HS-27A (cell line): ENCODE measurements around the gene STAB1.

Experiments
- DNase-seq: peaks from one replicate; pipeline ENCODE4 v3.0.0-alpha.2; 2012; ENCODE audit warnings: low read depth, missing footprints

Gene STAB1

GRCh38 chr3:52494886-52495495 lies at the start of gene STAB1:
Gene STAB1 (plus strand): TSS chr3:52495338. CDS start chr3:52495414, 76 bp downstream.
- no peak for DNase-seq

DNA sequence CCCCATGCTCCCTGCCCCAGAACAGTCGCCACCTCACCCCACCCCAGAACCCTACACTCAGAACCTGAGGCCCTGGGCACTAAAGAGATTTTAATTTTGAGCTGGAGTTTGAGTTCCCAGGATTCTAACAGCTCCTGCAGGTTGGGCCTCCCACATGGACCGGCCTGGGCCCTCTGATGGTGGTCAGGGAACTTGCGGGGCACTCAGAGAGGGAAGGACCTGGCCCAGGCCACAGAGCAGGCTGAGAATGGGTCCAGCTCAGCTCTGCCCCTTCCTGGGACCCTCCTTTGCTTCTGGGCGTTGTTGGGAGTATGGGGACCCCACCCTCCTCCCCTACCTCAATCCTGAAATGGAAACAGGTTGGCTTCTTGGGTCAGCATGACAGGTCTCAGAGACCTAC lies 49.1 kb upstream of the STAB1 start:
- no peak for DNase-seq

- DNase-seq, result no peak
These were observed 48.3 kb upstream of the STAB1 start for GRCh38 chr3:52446631-52447511.

- no peak for DNase-seq
These were observed 47.4 kb upstream of the STAB1 start for GRCh38 chr3:52447512-52448355.

DNA sequence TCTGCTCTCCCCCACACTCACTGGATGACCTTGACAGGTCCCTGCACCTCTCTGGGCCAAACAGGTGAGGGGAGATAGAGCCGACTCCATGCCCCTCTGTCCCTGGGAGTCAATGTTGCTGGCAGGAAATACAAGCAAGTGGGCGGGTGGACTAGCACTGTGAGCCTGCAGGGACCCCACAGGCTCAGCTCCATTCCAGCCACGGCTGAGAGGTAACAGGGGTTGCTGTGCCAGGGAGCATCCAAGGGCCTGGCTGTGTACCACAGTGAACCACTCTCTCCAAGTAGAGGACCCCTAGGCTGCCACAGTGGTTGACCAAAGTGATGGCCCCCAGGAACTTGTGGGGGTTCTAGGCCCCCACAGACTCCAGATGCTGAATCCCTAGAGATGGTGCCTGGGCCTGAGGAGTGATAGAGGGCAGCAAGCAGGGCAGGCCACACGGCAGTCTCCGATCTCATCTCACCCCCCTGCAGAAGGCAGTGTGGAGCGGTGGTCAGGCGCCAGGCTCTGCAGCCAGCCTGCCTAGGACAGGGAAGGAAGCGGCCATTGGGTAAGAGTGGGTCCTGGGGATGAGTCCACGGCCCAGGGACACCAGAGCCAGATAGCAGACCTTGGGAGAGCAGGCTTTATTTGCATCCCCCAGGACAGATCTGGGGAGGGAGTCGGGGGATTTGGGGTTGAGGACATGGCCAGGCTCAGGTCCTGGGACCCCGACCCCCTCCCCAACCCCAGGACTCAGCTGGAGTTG lies 44.5 kb upstream of the STAB1 start:
- no peak for DNase-seq

DNA sequence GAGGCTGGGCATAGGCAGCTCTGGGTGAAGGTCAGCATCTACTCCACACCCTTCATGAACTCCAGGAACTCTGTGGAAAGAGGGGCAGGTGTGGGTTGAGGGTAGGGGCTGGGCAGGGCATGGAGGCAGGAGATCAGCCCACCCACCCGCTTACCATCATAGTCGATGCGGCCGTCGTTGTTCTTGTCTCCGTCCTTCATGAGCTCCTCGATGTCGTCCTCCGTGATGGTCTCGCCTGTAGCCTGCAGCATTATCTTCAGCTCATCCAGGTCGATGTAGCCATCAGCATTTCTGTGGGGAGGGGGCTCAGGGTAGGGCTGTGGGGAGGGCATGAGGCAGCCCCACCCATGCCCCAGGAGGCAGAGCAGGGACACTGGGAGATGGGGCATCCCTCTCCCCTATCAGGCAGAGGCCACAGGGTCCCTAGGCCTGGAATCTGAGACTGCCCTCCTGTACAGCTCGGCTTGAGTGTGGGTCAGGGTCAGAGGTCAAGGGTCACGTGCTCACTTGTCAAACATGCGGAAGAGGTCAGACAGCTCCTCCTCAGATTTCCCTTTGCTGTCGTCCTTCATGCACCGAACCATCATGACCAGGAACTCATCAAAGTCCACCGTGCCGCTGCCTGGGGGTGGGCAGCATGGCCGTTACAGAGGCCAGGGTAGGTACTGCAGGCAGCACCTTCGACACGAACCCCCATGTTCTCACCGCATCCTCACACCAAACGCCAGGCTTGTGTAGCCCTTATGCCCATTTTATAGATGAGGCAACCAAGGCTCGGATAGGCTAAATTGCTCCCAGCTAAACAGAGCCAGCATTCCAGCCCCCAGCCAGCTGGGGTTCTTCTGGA lies 43.7 kb upstream of the STAB1 start:
- no peak for DNase-seq

DNA sequence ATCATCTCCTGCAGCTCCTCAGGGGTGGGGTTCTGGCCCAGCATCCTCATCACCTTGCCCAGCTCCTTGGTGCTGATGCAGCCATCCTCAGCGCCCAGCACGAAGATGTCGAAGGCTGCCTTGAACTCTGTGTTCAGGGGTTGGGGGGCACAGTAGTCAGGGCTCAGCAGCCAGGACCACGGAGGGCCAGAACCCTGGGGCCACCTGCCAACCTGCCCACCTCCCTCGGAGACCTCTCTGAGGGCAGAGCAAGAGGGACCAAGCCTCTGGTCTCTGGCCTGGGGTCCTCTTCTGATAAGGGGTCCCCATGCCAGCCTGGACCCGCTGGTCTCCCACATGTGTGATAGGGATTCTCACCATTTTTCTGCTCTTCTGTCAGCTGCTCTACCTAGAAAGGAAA lies 43.0 kb upstream of the STAB1 start:
- DNase-seq, result no peak

DNA sequence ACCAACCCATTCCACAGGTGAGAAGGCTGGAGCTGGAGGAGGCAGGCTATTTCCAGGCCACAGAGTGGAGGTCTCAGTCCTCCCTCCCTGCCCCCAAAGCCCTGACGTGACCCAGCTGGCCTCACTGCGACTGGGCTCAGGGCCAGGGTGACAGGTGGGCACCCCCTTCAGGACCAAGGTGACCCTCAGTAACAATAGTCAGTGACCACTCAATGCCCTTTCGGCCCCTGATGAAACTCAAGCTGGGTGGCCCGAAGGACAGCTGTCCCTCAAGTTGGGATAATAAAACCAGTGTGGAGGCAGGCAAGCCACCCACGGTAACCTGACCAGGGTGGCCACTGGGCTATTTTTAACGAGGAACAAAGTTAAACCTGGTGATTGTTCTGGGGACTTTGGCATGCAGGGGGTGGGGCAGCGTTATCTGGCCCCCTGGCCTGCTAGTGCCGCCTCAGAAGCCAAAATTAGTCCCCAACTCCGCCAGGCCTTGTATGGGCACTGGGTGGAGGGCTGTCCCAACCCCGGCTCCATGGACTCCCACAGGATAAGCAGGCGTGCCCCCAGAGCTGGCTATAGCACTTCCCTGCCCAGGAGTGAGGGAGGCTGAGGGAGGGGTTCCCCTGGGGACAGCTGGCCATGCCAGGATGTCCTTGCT lies 42.4 kb upstream of the STAB1 start:
- DNase-seq, result no peak

- no peak for DNase-seq
These were observed 41.5 kb upstream of the STAB1 start, which contains the start of gene TNNC1 for GRCh38 chr3:52453496-52454249. Gene TNNC1 (minus strand): TSS chr3:52454041. CDS start chr3:52454015, 26 bp downstream.

DNA sequence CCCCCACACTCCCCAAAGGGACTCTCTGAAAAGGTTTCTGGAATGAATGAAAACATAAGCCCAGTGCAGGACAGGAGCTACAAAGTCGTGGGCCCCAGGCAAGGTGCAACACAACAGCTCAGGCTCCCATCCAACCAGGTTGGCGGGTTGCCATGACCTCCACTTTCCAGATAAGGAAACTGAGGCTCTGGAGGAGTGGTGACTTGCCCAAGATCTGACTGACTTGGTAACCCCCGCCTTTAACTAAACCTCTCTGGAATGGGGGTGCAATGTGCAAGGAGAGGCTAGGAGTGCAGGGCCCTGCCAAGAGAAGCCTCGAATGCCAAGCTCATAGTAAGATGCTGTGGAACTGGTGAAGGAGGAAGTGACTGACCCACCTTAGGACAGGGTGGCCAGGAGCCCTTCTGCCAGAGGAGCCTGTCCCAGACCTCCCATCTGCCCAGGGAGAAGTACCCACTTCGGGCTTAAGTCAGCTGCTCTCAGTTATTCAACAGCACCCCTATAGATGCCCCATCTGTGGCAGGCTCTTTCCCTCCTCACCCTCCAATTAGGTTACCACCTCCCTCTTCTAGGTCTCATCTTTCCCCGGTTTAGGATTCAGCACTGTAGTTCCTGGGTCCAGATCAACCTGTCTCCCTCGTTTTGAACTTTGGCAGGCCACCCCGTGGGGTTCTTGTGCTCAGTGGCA lies 40.7 kb upstream of the STAB1 start:
- DNase-seq, result no peak

DNA sequence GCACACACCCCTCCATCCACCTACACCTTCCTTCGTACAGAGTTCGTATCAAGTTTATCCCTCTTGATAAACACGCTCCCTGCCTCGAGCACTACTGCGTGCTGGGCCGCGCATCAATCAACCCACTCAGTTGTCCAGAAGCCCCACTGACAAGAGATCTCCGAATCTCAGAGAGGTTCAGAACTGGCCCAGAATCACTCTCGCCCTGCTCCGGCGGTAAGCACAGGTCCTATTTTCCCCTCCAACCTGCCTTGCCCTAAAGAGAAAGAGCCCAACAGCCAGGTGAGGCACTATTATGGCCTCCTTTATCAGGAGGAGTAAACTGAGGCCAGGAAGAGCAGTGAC lies 40.2 kb upstream of the STAB1 start:
- DNase-seq, result no peak

DNA sequence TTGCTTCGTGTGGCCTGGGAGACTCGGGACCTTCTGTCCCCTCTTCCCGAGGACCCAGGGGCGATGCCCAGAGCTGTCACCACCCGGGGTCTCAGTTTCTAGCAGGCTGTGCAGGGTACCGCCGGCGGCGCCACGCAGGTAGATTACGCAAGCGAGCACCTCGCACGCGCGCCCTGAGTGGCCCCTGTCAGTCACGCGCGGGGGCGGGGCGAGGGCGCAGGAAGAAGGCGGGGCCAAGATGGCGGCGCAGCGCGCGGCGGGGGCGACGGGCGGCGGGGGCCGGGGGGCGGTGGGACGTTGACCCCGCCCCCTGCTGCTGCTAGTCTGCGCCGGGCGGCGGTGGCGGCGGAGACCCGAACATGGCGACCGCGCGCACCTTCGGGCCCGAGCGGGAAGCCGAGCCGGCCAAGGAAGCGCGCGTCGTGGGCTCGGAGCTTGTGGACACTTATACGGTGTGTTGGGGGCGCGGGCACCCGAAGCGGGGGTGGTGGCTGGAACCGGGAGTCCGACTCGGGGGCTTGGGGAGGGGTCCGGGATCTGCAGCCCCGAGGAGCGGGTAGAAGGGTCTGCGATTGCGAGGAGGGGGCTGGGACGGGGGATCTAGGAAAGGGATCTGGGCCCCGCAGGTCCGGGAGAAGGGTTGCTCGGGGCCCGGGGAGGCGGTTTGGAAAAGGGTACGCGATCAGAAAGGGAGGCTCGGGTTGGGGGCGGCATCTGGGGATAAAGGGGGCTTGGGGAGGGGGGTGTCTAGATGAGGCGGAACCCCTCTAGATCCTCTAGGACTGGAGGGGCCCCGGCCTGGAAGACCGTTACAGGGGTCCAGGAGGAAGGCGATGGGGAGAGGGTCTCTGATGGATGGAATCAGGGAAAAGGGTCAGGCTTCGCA lies 39.6 kb upstream of the STAB1 start, which contains the start of gene NISCH:
TSS of gene NISCH (plus strand) at position 322 of the 886 bp plus-strand sequence. CDS start at position 360, 38 bp downstream.
- DNase-seq, result no peak

DNA sequence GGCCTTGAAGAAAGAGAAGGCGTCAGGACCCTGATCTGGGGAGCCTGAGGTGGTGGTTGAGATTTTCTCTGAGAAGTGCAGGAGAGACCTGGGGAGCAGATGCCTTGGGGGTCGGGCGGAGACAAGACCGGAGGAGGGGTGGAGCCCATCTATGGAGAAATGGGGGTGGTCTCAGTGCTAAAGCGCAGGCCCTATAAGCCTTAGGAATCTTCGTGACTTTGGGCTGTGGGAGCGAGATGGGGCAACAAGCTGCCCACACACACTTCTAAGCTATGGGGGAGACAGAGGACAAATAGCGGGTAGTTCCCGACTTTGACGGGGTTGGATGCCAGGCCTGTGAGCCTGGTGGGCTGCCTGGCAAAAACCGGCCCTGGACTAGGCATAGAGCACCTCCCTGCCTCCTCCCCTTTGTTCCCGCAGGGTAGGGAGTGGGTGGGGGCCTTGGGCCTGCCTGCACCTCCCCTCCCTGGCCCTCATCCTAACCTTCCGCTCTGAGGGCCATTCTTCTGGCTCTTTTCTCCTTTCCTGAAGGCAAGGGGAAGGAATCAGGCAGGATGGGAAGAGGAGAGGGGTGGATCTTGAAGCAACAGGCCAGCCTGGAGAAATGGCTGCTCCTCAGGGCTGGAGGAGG lies 38.9 kb upstream of the STAB1 start:
- DNase-seq, result no peak

GRCh38 chr3:52456800-52457183 lies 38.3 kb upstream of the STAB1 start:
- no peak for DNase-seq

GRCh38 chr3:52458031-52458760 lies 36.9 kb upstream of the STAB1 start:
- no peak for DNase-seq

GRCh38 chr3:52458770-52459545 lies 36.2 kb upstream of the STAB1 start:
- DNase-seq, result no peak
